ENCODE results near the gene TFEC.

- TF ChIP-seq POLR2A (IDR thresholded peaks at IDR 0.05; ENCODE audit: low read depth, low read length) (no peak), POLR2AphosphoS5 (IDR thresholded peaks at IDR 0.05; ENCODE audit: low read depth, low read length) (no peak)
These were observed 140.9 kb downstream of the TFEC start for GRCh38 chr7:115889669-115889984.

Measured in GM12892 (cell line).